Left renal pelvis (tissue), 4 donors: Measurements from ENCODE around the gene STH. TPM values are rescaled to one million over a fixed set of nuclear protein-coding genes. Genes with fewer than 3 reads are reported as not detected.

Experiments
- DNase-seq, 4 donors: peaks; one replicate each; pipeline ENCODE4 v3.0.0-alpha.2; 2013; ENCODE audit warnings: low read depth in 4 of 4, low spot score in 3 of 4
- polyA plus RNA-seq, 4 donors: library from polyadenylated mRNA; unstranded; fragments of 120-200 nt; gene quantifications; one replicate each; pipeline ENCODE4 v1.2.1, GENCODE V29; 2013; ENCODE audit not compliant: insufficient read length in 4 of 4

Gene STH
- polyA plus RNA-seq, 4 donors: not detected

DNA sequence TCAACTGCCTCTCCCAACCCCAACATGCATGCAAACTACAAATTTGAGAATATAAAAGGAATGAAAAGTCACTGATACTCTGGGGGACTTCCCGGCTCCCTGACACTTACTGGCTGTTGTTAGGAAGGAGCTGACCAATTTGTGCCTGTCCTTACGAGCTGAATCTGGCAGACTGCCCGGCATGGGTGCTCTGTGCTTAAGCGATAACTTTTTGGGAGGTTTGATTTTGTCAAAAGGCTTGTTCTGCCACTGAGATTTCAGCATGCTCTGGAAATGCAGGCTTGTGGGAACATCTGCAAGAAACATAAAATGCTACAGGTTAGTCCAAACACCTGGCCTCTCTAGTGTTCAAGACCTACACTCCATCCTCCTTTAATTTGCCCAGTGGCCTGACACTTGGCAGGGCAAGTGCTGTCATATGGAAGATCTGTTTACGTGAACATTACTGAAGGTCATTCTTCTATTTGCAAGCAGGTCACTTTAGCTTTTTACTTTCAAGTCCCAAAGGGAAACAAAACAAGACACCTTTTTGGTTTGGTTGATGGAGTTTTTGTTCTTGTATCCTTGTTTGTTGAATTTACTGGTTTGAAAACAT is 40.6 kb downstream of the STH start:
- no peak for DNase-seq

- no peak for DNase-seq
Measured at GRCh38 chr17:46042246-46042645, 43.2 kb downstream of the STH start.

DNA sequence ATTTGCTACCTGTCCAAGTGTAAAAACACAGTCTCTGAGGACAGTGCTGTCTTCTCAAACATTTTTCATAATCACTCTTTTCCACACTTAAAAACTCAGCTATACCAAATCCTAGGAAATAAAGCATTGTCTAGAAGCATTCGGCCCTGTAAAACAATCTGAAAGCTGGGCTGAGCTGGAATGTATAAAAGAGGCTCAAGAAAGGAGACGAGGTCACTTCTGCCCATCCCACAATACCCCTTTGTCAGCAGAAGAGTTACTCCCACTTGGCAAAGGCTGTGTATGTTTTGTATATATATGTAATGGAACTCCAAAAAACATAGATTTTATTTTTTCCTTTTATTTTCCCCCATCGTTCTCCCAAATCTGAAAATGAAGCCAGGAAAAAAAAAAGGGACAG is 43.9 kb downstream of the STH start:
- no peak for DNase-seq

DNA sequence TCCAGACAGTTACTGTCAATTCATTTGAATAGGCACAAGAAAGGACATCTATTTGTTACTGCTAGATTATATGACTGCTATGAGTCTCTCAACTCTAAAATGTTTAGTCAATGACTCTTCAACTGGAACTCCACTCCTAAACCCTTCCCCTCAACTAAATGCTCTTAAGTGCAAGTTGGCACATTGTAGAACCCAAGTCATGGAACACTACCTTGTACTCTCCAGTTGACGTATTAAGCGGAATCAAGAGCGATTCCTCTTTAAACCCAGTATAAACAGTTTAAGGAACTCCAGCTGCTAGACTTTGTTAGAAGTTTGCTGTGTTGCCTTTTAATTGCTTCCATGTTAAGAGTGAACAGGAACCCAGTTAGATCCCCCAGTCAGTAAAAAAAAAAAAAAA is 44.6 kb downstream of the STH start:
- no peak for DNase-seq

DNA sequence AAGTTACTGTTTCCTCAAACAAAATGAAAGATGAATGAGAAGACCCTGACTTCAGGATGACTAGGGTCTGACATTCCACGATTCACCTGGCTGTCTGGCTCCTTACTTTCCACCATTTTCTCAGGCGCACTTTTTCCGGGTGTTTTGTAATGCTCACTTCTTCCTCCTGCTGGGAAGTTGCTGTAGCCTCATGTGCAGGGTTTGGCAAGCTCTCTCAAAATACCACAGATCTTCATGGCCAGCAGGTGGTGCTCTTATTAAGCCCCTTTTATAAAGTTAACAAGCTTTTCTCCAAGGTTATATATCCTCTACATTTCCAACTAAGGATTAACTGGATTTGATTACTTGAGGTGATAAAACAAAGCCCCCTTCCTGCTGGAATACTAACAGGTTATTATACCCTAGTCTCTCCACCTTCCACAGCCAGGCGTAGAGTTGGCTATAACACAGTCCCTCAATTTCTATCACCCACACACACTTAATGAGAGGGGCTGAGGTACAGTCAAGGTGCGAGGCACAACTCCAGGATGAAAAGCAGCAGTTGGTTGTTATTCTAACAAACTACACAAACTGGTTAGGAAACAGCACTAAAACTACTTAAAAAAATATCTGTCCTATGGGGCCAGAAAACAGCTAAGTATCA is 45.4 kb downstream of the STH start:
- peak; percentile 63 to 75 (median 66) for DNase-seq

DNA sequence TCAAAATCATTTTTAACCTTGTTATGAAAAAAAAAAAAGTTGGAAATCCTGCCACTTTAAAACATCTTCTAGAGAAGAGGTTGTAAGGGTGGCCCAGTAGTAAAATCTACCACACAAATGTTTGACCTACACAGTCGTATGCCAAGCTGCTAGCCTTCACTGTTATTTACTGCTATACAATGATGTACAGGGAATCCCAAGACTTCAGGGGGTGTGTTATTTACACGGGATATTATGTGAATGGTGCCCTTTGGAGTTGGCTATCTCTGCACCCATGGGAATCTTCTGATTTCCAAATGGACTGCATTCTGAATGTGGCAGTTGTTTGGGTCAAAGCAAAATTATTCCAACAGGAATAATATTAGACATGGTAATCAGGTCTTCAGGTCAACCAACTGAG is 45.9 kb downstream of the STH start:
- no peak for DNase-seq

GRCh38 chr17:46045639-46046038 is 46.6 kb downstream of the STH start:
- no peak for DNase-seq

GRCh38 chr17:46046957-46047356 is 47.9 kb downstream of the STH start:
- no peak for DNase-seq

DNA sequence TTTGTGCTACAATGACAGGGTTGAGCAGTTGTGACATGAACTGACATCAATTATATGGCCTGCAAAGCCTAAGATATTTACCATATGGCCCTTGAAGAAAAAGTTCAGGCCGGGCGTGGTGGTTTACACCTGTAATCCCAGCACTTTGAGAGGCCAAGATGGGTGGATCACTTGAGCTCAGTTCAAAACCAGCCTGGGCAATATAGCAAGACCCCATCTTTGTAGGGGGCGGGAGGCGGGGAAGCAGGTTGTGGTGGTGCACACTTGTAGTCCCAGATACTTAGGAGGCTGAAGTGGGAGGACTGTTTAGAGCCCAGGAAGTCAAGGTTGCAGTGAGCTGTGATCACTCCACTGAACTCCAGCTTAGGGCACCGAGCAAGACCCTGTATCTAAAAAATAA is 48.3 kb downstream of the STH start:
- no peak for DNase-seq

- DNase-seq: no peak
Measured at GRCh38 chr17:46047856-46048255, 48.8 kb downstream of the STH start.

Other genes with a start within 250 kb of the STH start
- gene CRHR1, start 214.9 kb upstream of the STH start, polyA plus RNA-seq: 1 to 10 TPM in 1 of 4 donors, under 1 TPM in 3; 0.17 to 1.3 (median 0.69) TPM
- gene SPPL2C, start 154.4 kb upstream of the STH start, polyA plus RNA-seq: not detected
- gene MAPT, start 104.7 kb upstream of the STH start, polyA plus RNA-seq: 10 to 100 TPM in 1 of 4 donors, 1 to 10 TPM in 3; 7.2 to 11.2 (median 8.2) TPM
- gene KANSL1, start 194.2 kb downstream of the STH start, polyA plus RNA-seq: 10 to 100 TPM; 53.1 to 93.4 (median 64.1) TPM